Fibroblast of villous mesenchyme (primary cell): ENCODE data around the gene PRR29. TPM values are rescaled to one million over a fixed set of nuclear protein-coding genes. Genes with fewer than 3 reads are reported as not detected.

Experiments used
- DNase-seq: peaks from one replicate; pipeline ENCODE4 v3.0.0-alpha.2; 2010; ENCODE audit warnings: low read depth
- H3K4me3 ChIP-seq: 2 replicates; pipeline ENCODE4 v1.5.1; 2011; ENCODE audit warnings: low read depth, mild to moderate bottlenecking, low read length
- total RNA-seq: library from RNA; depleted of rRNA; stranded (reverse); fragments of >200 nt; gene quantifications from 2 replicates; pipeline ENCODE4 v1.2.3, GENCODE V29; 2012
- TF ChIP-seq, protein P1 (sequence below): IDR thresholded peaks from 2 replicates; pipeline ENCODE4 v1.5.1; 2012; ENCODE audit warnings: low read depth, mild to moderate bottlenecking, low read length; ENCODE audit not compliant: insufficient read depth

PRR29 gene
- under 0.01 TPM in 2 replicates for total RNA-seq

DNA sequence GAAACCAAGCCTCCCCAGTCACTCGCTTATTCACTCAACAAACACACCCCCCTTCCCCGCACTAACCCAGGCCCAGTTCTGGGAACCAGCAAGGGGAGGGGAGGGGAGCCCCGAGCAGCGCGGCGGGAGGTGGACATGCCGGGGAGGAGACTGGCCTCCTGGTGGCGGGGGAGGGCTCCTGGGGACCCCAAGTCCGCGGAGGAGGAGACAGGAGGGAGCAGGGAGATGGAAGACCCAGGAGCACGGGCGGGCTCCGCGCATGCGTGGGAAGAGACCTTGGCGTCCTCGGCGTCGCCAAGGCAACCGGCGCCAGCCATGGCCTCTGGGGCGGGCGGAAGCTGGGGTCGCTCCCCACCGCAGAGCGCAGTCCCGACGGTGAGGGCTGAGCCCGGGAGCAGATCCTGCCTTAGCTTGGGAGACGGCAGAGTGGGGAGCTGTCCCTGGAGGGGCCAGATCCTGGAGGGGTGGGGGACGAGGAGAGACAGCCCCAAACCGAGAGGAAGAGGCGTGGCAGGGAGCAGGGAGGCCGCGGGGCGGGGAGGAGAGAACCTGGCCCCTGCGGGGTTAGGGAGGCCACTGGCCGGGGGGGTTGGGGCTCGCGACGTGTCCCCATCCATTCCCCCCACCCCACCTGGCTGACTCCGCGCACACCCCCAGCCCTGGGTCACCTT is at the start of gene PRR29:
TSS of gene PRR29 (plus strand) at position 302 of the 671 bp plus-strand sequence. CDS start at position 316, 14 bp downstream.
- DNase-seq, result peak; percentile 54
- peak within 1 kb of the TSS; percentile 81 for H3K4me3 ChIP-seq
- TF ChIP-seq, protein P1, sequence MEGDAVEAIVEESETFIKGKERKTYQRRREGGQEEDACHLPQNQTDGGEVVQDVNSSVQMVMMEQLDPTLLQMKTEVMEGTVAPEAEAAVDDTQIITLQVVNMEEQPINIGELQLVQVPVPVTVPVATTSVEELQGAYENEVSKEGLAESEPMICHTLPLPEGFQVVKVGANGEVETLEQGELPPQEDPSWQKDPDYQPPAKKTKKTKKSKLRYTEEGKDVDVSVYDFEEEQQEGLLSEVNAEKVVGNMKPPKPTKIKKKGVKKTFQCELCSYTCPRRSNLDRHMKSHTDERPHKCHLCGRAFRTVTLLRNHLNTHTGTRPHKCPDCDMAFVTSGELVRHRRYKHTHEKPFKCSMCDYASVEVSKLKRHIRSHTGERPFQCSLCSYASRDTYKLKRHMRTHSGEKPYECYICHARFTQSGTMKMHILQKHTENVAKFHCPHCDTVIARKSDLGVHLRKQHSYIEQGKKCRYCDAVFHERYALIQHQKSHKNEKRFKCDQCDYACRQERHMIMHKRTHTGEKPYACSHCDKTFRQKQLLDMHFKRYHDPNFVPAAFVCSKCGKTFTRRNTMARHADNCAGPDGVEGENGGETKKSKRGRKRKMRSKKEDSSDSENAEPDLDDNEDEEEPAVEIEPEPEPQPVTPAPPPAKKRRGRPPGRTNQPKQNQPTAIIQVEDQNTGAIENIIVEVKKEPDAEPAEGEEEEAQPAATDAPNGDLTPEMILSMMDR, result no peak

DNA sequence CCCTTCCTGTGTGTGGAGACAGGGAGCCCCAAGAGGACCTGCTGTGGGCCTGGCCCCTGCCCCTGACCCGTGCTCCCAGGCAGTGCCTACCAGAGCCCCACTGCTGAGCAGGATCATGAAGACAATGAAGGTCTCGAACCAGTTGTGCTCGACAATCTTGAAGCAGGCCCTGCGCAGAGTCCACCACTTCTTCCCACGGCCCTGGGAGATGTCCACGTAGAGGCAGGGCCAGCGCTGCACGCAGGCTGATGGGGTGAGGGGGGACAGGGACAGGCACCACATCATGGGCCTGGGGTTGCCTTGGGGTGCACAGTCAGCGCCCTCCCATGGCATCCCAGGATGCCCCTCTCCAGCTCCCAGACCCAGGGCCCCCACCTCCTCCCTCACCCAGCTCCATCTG is 49.6 kb upstream of the PRR29 start:
- H3K4me3 ChIP-seq, result no peak overlapping the region
- no peak for DNase-seq
- TF ChIP-seq, protein P1, result no peak

DNA sequence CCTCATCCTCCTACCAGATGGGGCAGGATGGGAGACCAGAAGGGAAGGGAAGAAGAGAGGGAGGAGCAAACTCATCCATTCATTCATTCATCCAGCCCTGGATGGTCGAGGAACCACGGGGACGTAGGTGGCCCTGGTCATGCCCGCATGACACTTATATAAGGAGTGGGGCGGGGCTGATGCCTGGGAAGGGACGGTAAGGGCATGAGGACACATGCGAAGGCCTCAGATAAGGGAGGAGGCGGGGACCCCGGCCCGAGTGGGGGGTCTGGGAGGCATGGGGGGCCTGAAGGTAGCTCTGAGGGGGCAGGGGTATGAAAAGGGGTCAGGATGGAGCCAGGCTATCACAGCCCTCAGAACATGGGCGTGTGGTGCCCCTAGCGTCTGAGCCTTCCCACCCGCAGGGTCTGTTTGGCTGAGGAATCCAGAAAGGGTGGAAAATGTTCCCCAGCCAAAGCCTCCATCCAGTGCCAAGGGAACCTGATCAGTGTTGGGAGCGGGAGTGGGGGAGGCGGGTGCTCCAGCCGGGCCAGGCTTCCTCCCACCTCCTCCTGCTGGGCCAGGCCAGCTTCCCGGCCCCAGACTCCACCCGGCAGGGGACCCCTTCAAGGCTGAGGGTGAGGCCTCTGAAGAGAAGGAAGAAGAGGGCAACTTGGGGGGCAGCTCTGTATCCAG is 48.4 kb upstream of the PRR29 start:
- no peak overlapping the region for H3K4me3 ChIP-seq
- DNase-seq, result no peak
- TF ChIP-seq, protein P1, result no peak

DNA sequence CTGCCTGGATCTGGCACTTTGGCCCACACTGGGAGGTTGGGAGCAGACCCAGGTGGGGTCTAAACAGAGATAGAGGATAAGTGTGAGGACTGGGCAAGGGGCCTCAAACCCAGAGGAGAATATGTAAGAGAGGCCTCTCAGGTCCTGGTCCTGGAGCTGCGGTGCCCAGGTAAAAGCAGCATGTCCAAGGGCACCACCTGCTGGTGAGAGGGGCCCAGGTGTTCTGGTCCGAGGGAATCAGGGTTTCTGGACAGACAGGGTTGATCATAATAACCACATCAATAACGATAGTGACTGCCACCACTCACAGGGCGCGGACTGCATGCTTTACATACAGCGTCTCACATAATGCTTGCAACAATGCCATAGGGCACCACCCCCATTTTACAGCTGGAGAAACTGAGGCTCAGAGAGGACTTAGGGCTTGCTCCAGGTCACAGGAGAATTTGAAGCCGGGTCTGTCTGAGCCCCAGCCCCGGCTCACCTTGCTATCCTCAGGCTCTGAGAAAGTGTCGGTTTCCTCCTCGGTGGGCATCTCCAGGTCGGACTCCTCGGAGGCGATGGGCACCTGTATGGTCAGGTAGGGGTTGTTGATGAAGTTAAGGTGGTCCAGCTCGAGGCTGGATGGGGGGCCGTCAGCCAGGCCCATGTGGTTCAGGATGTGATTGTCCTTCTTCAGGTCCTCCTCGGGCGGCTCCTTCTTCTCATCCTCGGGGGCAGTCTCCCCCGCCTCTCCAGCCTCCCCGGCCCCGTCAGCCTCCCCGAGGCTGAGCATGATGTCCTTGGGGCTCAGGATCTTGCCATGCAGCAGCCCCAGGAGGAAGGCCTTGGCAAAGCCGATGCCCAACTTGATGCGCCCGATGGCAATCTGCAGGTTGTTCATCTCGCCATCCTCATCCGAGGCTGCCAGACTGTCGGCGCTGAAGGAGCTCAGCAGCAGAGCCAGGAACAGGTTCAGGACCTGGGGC is 46.9 kb upstream of the PRR29 start:
- no peak overlapping the region for H3K4me3 ChIP-seq
- TF ChIP-seq, protein P1, result peak; percentile 20
- DNase-seq, result no peak

DNA sequence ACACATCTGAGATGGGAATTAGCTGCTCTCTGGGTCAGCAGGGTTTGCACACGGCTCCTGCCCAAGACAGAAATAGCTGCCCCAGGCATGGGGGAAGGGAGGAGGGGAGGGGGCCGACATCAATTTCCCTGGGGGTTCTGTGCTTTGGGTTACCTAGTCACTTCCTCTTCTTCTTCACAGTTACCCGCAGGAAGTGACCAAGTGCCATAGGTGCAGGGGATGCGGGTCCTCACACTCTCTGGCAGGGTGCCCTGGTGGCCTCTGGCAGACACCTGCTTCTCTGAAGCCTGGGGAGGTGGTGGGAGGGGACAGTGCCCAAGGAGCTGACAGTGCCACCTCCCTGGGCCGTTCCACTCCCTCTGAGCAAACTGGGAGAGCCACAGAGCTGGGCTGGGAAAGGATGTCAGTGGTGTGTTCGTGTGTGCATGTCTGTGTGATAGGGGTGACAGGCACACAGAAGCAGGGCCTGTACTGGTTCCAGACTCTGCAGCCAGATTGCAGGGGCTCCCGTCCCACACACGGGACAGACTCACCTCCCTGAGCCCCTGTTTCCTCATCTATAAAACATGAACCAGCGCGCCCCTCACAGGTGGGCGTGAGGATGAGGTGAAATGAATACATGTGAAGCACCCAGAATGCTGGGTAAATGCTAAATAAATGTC is 43.6 kb upstream of the PRR29 start:
- DNase-seq, result no peak
- TF ChIP-seq, protein P1, result no peak
- H3K4me3 ChIP-seq, result no peak overlapping the region

DNA sequence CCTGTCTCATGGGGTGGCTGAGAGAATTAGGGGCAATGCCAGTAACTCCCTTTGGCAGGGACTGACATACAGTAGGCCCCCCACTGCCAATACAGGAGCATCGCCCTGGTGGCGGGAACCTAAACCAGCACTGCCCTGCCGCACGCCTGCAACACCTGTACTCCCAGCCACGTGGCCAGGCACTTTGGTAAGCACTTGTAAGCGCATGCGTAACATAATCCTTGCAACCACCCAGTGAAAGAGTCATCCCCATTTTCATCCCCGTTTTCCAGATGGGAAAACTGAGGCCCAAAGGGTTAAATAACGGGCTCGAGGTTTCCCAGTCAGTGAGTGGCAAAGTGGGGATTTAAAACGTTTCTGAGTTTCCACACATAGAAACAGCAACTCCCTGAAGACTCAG is 42.9 kb upstream of the PRR29 start:
- H3K4me3 ChIP-seq, result no peak overlapping the region
- no peak for DNase-seq
- TF ChIP-seq, protein P1, result no peak
